Naive B cell (primary cell): Measurements from ENCODE around the gene GGT1. TPM values are rescaled to one million over a fixed set of nuclear protein-coding genes. Genes with fewer than 3 reads are reported as not detected.
"Not testable (repeated sequence)": the region's sequence is repeated elsewhere in the genome, so short reads cannot be mapped to it uniquely, and the experiment has no call there.

Source experiments
- ATAC-seq, 2 donors: fragments of 150-1000 bp; cut with Tn5 transposase; 2 replicates each; pipeline ENCODE4 v1.10.0; 2021; ENCODE audit warnings: low read depth in 2 of 2, mild to moderate bottlenecking in 2 of 2, moderate library complexity in 2 of 2
- DNase-seq: peaks from one replicate; pipeline ENCODE4 v3.0.0; 2022
- H3K27ac Mint-ChIP-seq, 6 donors: one replicate each; pipeline ENCODE4 v1.8.0; 2020 to 2022; ENCODE audit warnings: mild to moderate bottlenecking in 6 of 6, mixed read lengths in 6 of 6, moderate library complexity in 5 of 6, inconsistent platforms in 2 of 6
- H3K27me3 Mint-ChIP-seq, 3 donors: one replicate each; pipeline ENCODE4 v1.8.0; 2021 to 2022; ENCODE audit warnings: mixed read lengths in 3 of 3, mild to moderate bottlenecking in 1 of 3
- H3K36me3 Mint-ChIP-seq, 2 donors: one replicate each; pipeline ENCODE4 v1.8.0; 2020 to 2022; ENCODE audit warnings: mixed read lengths in 2 of 2, inconsistent platforms in 1 of 2, mild to moderate bottlenecking in 1 of 2
- H3K4me1 Mint-ChIP-seq, 3 donors: one replicate each; pipeline ENCODE4 v1.8.0; 2020 to 2022; ENCODE audit warnings: mixed read lengths in 3 of 3, inconsistent platforms in 1 of 3, mild to moderate bottlenecking in 1 of 3, moderate library complexity in 1 of 3
- H3K4me3 Mint-ChIP-seq, 8 donors: one replicate each; pipeline ENCODE4 v1.8.0; 2020 to 2022; ENCODE audit warnings: mild to moderate bottlenecking in 8 of 8, mixed read lengths in 8 of 8, moderate library complexity in 8 of 8, inconsistent platforms in 2 of 8
- H3K9me3 Mint-ChIP-seq, 7 donors: one replicate each; pipeline ENCODE4 v1.8.0; 2020 to 2022; ENCODE audit warnings: mixed read lengths in 7 of 7, mild to moderate bottlenecking in 5 of 7, inconsistent platforms in 2 of 7, moderate library complexity in 1 of 7
- polyA plus RNA-seq, 6 donors: library from polyadenylated mRNA; unstranded; fragments of 300-500 nt; fragmentation: Illumina TruSeq; gene quantifications; one replicate each; pipeline ENCODE4 v1.2.3, GENCODE V29; 2021; ENCODE audit warnings: low read depth in 6 of 6

The GGT1 gene
- polyA plus RNA-seq, 6 donors from 2014 or later, result 0.17 to 0.90 (median 0.70) TPM; not detected in 2

GRCh38 chr22:24621244-24621643, 18.3 kb downstream of the GGT1 start:
- H3K27ac Mint-ChIP-seq, H3K36me3 Mint-ChIP-seq, H3K4me3 Mint-ChIP-seq, ATAC-seq, H3K27me3 Mint-ChIP-seq, H3K4me1 Mint-ChIP-seq, DNase-seq, H3K9me3 Mint-ChIP-seq: not testable (repeated sequence)

- not testable (repeated sequence) for H3K9me3 Mint-ChIP-seq, ATAC-seq, DNase-seq, H3K4me1 Mint-ChIP-seq, H3K36me3 Mint-ChIP-seq, H3K27me3 Mint-ChIP-seq
- H3K27ac Mint-ChIP-seq, result peak overlapping the region in 3 of 6 donors; percentile 32 to 88 (median 56)
- peak overlapping the region in 1 of 8 donors; percentile 24 for H3K4me3 Mint-ChIP-seq
These were observed 19.6 kb downstream of the GGT1 start for GRCh38 chr22:24622596-24622995.

- H3K27me3 Mint-ChIP-seq, H3K27ac Mint-ChIP-seq, H3K4me1 Mint-ChIP-seq, H3K36me3 Mint-ChIP-seq, DNase-seq, H3K9me3 Mint-ChIP-seq, H3K4me3 Mint-ChIP-seq, ATAC-seq: not testable (repeated sequence)
These were observed 24.9 kb downstream of the GGT1 start for GRCh38 chr22:24627911-24628310.

- H3K27me3 Mint-ChIP-seq, H3K4me3 Mint-ChIP-seq, DNase-seq, H3K27ac Mint-ChIP-seq, H3K36me3 Mint-ChIP-seq, ATAC-seq, H3K9me3 Mint-ChIP-seq: not testable (repeated sequence)
- H3K4me1 Mint-ChIP-seq, result peaks cover 6 to 13% (median 8%) of the 10 kb centered on the region in 3 donors
These were observed 26.1 kb downstream of the GGT1 start for GRCh38 chr22:24629069-24629468.

DNA sequence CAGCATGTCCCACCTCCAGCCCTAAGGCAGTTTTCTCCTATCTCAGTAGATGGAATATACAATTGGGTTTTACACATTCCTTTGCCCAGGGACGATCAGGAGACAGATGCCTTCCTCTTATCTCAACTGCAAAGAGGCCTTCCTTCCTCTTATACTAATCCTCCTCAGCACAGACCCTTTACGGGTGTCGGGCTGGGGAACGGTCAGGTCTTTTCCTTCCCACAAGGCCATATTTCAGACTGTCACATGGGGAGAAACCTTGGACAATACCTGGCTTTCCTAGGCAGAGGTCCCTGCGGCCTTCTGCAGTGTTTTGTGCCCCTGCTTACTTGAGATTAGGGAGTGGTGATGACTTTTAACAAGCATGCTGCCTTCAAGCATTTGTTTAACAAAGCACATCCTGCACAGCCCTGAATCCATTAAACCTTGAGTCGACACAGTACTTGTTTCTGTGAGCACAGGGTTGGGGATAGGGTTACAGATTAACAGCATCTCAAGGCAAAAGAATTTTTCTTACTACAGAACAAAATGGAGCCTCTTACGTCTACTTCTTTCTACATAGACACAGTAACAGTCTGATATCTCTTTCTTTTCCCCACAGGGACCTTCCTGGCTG, 27.9 kb downstream of the GGT1 start:
- H3K4me1 Mint-ChIP-seq, result peaks cover 12 to 24% (median 16%) of the 10 kb centered on the region in 3 donors
- not testable (repeated sequence) for ATAC-seq, H3K27me3 Mint-ChIP-seq, DNase-seq, H3K36me3 Mint-ChIP-seq, H3K9me3 Mint-ChIP-seq, H3K4me3 Mint-ChIP-seq
- H3K27ac Mint-ChIP-seq, result peak overlapping the region in 1 of 6 donors; percentile 44

DNA sequence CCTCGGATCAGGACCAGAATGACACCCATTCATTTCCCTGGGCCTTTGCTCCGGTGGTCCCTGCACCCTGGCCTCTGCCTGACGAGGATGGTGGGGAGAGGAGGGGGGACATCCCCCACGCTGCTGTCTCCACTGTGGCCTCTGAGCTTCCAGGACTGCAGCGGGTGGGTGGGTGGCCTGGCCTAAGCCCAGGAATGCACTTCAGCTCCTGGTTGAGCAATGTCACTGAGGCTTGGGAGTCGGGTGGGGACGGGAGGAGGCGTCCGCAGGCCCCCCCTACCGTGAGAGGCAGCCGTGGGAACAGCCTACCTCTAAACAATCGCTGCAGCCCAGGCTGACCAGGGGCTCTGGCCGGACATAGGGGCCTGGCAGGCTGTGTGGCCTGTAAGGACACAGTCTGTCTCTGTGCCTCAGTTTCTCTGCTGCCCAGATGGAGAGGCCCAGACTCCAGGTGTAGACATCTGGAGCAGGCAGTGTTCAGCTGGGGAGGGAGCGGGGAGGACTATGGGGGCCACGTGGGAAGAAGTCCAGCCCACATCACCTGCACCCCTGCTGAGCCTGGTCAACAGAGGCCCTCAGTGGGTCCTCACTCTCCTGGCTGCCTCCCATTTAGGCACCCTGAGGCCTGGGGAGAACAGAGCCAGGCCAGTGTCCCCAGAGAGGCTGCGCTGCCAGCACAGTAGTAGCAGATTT, 28.6 kb downstream of the GGT1 start:
- not testable (repeated sequence) for H3K27me3 Mint-ChIP-seq, H3K4me3 Mint-ChIP-seq, H3K9me3 Mint-ChIP-seq, DNase-seq, ATAC-seq, H3K36me3 Mint-ChIP-seq, H3K27ac Mint-ChIP-seq
- peaks cover 12 to 24% (median 16%) of the 10 kb centered on the region in 3 donors for H3K4me1 Mint-ChIP-seq

DNA sequence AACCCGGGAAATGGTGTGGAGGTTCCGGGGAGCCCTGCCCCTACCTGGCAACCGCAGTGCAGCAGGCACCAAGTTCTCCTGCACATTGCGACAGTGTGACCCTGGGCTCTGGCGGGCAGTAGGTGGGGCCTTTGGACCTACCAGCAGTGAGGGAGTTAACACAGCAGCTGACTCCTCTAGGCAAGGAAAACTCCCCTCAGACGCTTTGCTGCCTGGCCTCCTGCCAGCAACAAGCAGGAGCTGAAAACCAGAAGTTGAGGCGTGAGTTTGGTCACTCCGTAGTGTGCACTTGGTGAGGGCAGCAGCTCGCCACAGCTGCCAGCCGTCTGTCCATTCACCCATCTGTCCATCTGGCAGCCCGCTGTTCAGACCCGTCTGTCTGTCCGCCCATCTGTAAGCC, 29.6 kb downstream of the GGT1 start:
- H3K27ac Mint-ChIP-seq, result not testable (repeated sequence)

GRCh38 chr22:24633231-24634023, 30.4 kb downstream of the GGT1 start:
- not testable (repeated sequence) for H3K27me3 Mint-ChIP-seq, ATAC-seq, H3K9me3 Mint-ChIP-seq, H3K36me3 Mint-ChIP-seq, DNase-seq
- peak overlapping the region in 5 of 8 donors; percentile 1 to 47 (median 29) for H3K4me3 Mint-ChIP-seq
- H3K27ac Mint-ChIP-seq, result peak overlapping the region in 2 of 6 donors; percentile 36 to 67
- peaks cover 12 to 24% (median 16%) of the 10 kb centered on the region in 3 donors for H3K4me1 Mint-ChIP-seq

More for the DNA sequence above, 29.6 kb downstream of the GGT1 start:
- not testable (repeated sequence) for ATAC-seq, H3K36me3 Mint-ChIP-seq, DNase-seq, H3K4me3 Mint-ChIP-seq, H3K27me3 Mint-ChIP-seq, H3K9me3 Mint-ChIP-seq
- H3K4me1 Mint-ChIP-seq, result peaks cover 12 to 24% (median 16%) of the 10 kb centered on the region in 3 donors

- DNase-seq, result peak; percentile 7
- H3K36me3 Mint-ChIP-seq, ATAC-seq, H3K27me3 Mint-ChIP-seq, H3K9me3 Mint-ChIP-seq: not testable (repeated sequence)
- Mint-ChIP-seq H3K4me3 (peak overlapping the region in 6 of 8 donors; percentile 9 to 45 (median 30)), H3K27ac (peak overlapping the region in 1 of 6 donors; percentile 80), H3K4me1 (peaks cover 12 to 24% (median 16%) of the 10 kb centered on the region in 3 donors)
These were observed 31.9 kb downstream of the GGT1 start for GRCh38 chr22:24634776-24635389.

GRCh38 chr22:24636513-24636912, 33.5 kb downstream of the GGT1 start:
- not testable (repeated sequence) for H3K36me3 Mint-ChIP-seq, ATAC-seq, H3K27me3 Mint-ChIP-seq, DNase-seq
- Mint-ChIP-seq H3K4me3 (peak overlapping the region in 1 of 8 donors; percentile 10), H3K4me1 (peaks cover 12 to 19% (median 16%) of the 10 kb centered on the region in 3 donors), H3K27ac (peak overlapping the region in 1 of 6 donors; percentile 60), H3K9me3 (peaks cover 3 to 16% (median 6%) of the 10 kb centered on the region in 7 donors)

- not testable (repeated sequence) for DNase-seq, H3K4me3 Mint-ChIP-seq, ATAC-seq, H3K4me1 Mint-ChIP-seq, H3K27me3 Mint-ChIP-seq, H3K36me3 Mint-ChIP-seq
- Mint-ChIP-seq H3K9me3 (peaks cover 3 to 16% (median 6%) of the 10 kb centered on the region in 7 donors), H3K27ac (peak overlapping the region in 1 of 6 donors; percentile 66)
These were observed 39.3 kb downstream of the GGT1 start for GRCh38 chr22:24642307-24642706.

GRCh38 chr22:24644409-24644808, 41.4 kb downstream of the GGT1 start:
- not testable (repeated sequence) for DNase-seq, H3K4me1 Mint-ChIP-seq, H3K27me3 Mint-ChIP-seq, ATAC-seq, H3K27ac Mint-ChIP-seq, H3K36me3 Mint-ChIP-seq, H3K4me3 Mint-ChIP-seq
- H3K9me3 Mint-ChIP-seq, result peaks cover 3 to 12% (median 6%) of the 10 kb centered on the region in 7 donors
